Stimulated activated CD4-positive, alpha-beta T cell treated with anti-CD3 and anti-CD28 coated beads, Interleukin-4, amount 100 ng/mL, for 1 hour (primary cell): ENCODE measurements around the gene ALG1.
"Not testable (repeated sequence)": the region's sequence is repeated elsewhere in the genome, so short reads cannot be mapped to it uniquely, and the experiment has no call there.

ENCODE experiments used
- DNase-seq: peaks from one replicate; pipeline ENCODE4 v3.0.0-alpha.2; 2020

ALG1 gene, protein sequence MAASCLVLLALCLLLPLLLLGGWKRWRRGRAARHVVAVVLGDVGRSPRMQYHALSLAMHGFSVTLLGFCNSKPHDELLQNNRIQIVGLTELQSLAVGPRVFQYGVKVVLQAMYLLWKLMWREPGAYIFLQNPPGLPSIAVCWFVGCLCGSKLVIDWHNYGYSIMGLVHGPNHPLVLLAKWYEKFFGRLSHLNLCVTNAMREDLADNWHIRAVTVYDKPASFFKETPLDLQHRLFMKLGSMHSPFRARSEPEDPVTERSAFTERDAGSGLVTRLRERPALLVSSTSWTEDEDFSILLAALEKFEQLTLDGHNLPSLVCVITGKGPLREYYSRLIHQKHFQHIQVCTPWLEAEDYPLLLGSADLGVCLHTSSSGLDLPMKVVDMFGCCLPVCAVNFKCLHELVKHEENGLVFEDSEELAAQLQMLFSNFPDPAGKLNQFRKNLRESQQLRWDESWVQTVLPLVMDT

DNA sequence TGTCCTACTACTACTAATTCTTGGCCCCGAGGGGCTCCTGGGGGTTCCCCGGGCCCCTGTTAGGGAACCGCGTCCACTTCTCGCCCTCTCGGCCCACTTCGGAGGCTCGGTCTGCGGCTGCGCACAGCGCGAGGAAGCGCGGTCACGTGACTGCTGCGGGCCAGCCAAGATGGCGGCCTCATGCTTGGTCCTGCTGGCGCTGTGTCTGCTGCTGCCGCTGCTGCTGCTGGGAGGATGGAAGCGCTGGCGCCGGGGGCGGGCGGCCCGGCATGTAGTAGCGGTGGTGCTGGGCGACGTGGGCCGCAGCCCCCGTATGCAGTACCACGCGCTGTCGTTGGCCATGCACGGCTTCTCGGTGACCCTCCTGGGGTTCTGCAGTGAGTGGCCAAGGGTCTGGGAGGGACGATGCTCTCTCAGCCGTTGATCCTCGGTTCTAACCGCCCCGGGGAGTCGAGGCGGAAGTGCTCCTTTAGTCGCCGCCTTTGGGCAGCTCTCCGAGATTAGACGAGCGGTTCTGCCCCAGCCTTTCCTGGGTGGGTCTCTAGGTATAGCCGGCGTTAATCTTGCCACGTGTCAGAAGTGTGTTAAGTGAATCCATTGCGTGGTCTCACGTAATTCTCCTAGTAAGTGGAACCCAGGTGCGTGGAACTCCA lies at the start of gene ALG1:
Gene ALG1, plus strand, starts transcription at position 163 of the 653 bp plus-strand sequence. Its CDS starts 7 bp downstream, at position 170.
- peak; percentile 90 for DNase-seq

DNA sequence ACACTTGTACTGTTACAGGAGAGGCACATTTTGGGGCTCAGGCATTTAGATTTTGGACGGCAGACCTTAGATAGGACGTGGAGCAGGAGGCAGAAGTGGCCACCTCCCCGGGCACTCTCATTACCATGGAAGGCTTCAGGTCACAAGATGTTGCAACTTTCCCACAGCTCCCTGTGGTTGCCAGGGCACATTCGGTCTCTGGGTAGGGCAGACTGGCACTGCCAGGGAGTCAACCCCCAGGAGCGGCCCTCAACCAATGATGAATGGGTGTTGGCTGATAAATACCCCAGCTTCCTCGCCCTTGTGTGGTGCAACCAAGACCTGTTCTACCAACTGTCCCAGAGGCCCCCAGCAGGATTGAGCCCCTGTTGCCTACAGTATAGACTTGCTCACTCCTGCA lies 49.1 kb upstream of the ALG1 start:
- no peak for DNase-seq

DNA sequence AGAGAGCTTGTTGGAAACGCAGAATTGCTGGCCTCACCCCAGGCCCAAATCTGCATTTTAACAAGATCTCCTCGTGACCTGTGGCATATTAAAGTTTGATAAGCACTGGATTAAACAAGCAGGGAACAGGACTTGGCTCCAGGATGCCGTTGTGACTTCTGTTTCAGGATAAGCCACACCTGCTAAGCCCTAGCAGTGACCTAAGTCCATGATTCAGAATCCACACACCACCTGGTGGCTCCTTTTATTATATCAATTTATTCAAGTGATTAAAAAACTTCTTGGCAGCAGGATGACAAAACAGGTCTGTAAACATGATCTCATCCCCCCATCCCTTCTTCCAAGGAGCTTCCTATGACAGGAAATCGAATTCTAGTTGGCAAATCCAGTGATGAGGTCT lies 47.0 kb upstream of the ALG1 start:
- no peak for DNase-seq

DNA sequence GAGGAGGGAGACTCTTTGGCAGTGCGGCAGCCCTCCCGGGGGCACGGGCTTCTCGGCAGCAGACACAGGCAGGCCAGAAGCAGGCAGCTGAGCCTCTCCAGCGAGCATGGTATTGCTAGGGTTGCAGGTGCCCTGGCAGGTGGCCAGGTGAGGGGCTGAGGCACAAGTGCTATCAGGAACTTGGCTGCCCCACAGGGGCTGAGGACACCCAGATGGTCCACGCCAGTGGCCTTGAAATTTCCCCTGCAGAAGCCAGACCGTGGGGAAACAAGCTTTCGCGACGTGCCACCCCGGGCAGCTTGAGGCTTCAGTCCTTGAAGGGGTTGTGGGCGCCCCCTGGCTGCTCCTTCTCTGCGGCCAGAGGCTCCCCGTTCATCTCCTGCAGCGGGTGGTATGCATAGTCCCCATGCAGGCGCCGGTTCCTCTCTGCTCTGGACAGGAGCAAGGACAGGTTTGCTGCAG lies 46.4 kb upstream of the ALG1 start:
- DNase-seq, result no peak

DNA sequence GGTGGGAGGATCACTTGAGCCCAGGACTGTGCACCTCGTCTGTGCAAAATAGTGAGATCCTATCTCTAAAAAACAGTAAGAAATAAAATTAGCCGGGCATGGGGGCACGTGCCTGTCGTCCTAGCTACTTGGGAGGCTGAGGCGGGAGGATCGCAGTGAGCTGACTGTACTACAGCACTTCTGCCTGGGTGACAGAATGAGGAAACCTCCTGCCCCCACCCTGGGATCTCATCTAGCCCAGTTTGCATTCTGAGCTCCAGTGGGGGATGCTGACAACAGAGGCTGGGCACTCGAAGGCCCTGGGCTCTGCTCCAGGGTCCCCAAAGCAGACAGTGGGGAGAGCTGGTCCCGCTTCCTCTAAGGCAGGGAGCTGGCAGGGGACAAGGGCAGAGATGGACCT lies 45.0 kb upstream of the ALG1 start:
- no peak for DNase-seq

DNA sequence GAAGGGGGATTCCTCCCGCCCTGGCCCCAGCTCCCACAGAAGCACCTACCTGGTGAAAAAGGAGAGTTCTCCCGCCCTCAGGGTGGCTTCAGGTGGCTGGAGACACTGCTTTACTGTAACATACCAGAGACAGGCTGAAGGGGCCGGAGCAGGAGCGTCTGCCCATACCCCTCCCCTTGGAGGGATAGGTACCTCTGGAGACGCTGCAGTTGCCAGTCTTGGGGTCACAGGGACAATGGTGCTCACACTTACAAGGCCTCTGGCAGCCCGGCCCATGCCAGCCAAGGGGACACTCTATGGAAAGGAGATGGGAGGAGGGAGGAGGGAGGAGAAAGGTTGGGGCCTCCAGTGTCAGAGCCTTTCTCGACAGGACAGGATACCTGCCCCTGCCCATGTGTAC lies 44.6 kb upstream of the ALG1 start:
- DNase-seq, result no peak

DNA sequence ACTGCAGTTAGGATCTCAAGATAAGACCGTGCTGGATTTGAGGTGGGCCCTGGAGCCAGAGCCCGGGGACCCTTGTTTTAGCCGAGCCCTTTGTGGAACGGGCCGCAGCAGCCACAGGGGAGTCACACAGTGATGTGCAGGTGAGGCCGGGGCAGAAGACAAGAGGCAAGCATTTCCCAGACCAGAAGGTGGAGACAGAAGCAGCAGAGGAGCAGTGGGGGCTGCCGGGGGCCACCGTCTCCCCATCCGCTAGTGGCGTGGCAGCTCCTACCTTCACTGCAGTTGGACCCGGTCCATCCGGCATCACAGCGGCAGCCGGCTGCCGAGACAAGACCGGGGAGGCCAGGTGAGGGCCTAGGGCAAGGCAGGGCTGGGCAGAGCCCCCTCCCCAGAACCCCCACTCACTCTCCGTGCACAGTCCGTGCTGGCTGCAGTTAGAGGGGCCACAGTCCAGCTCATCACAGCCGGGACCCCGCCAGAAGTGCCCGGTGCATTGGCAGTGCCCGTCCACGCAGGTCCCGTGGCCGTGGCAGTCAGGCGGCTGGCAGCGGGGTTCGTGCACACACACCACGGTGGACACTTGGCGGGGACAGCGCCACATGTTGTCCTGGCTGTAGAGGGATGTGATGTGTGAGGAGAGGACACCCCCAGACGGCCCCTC lies 43.9 kb upstream of the ALG1 start:
- DNase-seq, result no peak

DNA sequence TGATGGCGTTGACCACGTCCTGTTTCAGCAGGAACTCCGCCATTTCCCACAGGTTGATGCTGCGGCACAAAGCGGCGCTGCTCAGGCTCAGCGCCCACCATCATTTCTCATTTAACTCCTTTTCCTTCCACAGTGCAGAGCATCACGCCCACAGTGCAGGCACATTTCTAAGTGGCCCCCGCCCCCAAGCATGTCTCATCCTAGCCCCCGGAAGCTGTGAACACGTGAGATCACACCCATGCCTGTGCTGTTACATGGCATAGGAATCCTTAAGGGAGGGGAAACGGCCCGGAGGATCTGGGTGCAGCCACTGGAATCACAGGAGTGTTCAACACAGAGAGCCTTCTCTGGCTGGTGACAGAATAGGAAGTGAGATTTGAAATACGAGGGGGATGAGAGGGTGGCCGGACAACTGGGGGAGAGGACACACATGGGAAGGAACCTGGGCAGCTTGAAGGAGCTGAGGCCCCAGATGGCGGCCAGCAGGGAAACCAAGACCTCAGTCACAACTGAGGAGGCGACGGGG lies 42.6 kb upstream of the ALG1 start:
- DNase-seq, result no peak

DNA sequence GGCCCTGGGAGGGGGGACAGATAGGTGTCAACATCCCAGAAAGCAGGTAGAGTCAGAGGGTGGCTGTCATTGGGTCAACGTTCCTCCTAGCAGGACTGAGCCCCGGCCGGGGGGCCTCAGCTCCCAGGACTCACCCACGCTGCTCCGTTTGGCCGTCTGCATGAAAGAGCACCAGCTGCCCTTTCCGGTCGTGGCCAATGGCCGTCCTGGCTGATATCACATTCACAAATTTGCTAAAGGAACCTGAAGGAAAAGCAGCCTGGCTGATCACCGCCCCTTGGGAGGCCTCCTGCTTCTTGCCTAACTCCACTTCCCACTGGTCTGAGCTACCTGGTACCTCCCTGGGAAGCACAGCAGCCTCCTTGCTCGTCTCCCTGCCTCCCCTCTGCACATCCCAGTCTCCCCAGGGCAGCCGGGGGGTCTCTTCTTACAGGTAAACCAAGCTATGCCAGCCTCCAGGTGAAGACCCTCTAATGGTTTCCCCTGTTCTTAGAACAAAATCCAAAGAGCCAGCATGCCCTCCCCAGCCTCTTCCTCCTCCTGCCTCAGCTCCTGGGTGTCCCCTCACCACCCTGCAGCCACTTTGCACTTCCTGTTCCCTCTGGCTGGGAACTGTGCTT lies 41.3 kb upstream of the ALG1 start:
- no peak for DNase-seq

DNA sequence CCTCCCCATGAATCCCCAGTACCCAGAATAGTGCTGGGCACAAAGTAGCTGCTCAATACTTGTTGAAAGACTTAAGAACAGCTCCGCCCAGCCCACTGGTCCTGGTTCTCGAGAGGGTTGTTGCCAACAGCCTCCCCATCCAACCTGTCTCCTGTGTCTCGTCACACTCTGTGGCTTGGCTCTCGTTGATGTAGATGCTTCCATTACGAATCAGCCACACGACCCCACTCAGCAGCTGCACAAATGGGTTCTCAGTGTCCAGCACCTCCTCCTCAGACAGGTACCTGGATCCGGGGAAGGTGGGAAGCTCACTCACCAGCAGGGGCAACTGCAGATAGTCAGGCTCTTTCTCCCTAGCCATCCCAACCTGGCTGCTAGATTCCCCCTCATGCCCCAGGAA lies 40.0 kb upstream of the ALG1 start:
- no peak for DNase-seq

DNA sequence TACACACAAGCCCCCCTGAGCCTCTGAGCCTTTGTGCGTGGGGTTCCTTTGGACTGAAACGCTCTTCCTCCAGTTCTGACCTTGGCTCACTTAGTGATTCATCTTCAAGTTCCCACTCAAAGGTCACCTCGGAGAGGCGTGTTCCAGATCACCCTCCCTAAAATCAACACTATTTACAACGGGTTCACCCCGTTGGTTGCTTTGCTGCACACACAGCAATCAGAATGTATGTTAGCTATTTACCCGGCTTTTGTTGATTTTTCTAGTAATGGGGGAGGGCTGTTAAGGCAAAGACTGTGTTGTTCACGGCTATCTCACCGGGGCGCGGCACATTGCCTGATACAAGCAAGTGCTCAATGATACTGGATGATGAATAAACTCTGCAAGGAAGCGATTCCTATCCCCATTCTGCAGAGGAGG lies 38.9 kb upstream of the ALG1 start:
- DNase-seq, result no peak

DNA sequence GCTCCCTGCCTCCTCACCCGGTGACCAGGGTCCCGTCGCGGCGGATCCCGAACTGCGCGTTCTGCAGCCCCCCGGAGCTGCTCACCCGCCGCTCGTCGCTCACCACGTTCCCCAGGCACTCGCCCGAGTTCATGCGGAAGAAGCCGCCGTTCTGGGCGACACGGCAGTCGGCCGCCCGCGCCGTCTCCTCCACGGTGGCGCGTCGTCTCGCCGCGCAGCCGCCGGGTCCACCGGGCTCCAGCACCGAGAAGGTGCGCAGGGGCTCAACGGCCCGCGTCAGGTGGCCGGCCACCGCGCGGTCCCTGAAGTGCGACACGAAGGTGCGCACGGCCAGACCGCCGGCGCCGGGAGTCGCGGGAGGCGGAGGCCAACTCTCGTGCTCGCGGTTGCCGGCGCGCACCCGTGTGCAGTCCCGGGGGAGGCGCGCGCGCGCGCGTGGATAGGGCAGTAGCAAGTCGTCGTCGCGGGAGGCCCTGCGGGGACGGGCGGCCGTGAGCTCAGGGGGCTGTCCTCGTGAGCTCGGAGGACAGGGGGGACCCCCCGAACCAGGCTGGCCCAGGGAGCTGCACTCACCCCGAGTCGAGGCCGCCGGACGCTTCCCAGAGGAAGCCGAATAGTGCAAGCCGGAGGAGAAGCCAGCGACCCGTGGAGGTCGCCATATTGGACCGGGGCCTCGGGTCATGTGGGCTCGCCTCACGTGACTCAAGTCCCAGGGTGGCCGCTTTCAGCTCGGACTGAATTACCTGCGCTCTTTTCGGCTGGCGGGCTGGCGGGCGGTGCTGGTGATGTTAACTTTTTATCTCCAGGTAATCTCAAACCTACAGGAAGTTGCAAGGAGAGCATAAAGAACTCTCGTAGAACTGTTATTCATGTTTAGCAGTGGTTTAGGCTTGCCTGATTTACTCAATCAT lies 38.1 kb upstream of the ALG1 start, which contains the start of gene NAGPA:
Gene NAGPA, minus strand, starts transcription at position 680 of the 911 bp plus-strand sequence. Its CDS starts 21 bp downstream, at position 659.
- peak; percentile 84 for DNase-seq

DNA sequence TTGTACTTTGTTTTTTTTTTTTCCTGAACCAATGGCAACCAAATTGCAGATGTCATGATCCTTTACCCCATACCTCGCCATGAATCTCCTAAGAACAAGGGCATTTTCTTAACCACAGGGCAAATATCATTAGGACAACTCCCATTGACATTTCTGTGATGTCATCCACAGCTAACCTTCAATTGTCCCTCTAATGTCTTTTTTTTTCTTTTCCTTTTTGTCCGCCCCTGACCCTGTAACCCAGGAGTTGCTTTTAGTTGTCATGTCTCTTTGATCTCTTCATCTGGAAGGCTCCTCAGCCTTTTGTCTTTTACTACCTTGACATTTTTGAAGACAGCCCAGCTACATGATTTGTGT lies 37.5 kb upstream of the ALG1 start:
- DNase-seq, result no peak

DNA sequence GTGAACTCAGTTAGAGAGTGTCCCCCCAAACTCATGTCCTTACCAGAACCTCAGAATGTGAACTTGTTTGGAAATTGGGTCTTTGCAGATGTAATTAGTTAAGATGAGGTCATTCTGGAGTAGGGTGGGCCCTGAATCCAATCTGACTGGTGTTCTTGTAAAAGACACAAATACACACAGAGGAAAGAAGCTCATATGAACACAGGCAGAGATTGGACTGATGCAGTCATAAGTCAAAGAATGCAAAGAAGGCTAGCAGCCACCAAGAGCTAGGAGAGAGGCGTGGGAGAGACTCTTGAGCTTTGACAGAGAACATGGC lies 35.8 kb upstream of the ALG1 start:
- DNase-seq, result no peak

DNA sequence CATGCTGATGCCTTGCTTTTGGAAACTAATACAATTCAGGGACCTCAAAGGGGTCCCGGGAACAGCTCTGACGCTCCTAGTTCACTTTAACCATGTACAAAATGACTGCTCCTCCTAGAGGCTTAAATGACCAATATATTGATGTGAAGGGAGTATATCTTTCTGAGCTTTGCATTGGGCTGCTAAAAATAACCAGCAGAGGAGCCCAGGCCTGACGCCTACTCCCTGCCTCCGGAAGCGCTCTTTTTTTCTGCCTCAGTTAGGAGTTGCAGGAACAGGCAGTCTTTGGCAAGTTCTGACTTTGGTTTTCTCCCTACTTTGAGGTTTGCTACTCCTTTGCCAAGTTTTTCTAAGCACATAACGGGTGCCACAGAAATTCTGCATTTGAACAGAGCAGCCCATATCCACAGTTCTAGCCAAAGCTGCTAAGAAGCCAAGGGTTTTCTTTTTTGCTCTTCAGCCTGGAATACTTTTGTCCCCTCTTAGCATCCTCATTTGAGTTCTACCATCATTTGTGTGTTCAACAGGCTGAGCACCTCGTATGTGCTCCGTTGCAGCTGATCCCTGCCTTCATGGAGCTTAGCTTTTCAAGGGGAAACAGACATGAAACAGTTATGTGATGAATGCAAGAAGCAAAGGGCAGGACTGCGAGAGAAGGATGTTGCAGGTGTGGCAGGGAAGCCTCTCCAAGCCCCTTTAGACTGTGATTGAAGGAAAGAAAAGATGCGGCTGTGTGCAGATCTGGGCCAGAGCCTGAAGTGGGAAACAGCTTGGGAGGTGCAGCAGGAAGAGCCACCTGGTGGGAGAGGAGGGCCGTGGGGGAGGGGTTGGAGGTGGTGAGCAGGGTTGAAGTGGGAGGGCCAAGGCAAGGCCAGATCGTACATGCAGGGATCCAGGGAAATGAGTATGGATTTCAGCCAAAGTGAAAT lies 35.2 kb upstream of the ALG1 start:
- no peak for DNase-seq

DNA sequence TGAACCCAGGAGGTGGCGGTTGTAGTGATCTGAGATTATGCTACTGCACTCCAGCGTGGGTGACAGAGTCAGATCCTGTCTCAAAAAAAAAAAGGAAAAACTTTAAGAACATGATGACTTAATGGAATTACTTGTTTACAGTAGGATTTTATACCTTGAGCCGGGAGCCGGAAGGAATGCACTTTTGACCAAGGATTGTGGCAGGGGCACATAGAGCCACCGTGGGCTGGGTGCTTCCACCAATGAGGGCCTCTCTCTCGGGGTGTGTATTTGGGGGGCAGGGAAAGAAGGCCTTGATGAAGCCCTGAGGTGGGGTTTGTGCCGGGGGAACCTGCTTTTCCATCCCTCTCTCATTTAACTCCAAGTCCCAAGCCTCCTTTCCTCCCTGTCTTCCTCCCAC lies 31.2 kb upstream of the ALG1 start:
- no peak for DNase-seq

DNA sequence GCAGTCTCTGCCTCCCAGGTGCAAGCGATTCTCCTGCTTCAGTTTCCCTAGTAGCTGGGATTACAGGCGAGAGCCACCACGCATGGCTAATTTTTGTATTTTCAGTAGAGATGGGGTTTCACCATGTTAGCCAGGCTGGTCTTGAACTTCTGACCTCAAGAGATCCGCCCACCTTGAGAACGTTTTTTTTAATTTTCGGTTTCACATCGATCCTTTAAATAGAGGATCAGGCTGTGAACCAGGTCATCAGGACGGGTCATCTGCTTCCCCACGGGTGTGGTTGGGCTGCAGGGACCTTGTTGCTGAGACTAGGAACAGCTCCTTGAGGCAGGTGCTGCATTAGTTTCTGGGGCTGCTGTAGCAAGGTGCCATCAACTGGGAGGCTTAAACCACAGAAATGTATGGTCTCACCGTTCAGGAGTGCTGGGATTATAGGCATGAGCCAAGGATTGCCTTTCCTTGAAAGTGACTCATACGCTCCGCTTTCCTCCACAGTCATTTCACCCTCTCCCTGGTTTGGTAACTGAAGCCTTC lies 30.0 kb upstream of the ALG1 start:
- DNase-seq, result no peak

DNA sequence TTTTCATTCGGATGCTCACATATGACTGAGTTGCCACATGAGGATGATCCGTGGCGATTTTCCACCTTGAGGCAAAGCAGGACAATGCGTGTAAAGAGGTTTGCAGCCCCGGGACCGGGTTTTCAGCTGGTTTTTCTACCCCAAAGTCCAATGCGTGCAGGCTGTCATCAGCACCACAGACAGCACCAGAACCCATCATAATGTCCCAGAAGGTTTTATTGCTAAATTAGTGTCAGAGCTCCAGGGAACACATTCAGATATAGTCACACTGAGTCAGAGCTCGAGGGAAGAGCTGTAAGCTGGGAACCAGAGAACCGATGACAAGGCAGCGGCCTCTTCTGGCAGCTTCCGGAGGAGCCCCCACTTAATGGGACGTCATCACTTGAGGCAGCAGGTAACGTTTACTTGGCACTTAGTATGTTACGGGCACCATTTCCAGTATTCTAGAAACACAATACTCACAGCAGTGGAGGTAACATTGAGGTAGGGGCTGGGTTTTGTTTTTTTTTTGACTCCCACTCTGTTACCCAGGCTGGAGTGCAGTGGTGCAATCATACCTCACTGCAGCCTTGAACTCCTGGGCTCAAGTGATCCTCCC lies 29.0 kb upstream of the ALG1 start:
- no peak for DNase-seq

DNA sequence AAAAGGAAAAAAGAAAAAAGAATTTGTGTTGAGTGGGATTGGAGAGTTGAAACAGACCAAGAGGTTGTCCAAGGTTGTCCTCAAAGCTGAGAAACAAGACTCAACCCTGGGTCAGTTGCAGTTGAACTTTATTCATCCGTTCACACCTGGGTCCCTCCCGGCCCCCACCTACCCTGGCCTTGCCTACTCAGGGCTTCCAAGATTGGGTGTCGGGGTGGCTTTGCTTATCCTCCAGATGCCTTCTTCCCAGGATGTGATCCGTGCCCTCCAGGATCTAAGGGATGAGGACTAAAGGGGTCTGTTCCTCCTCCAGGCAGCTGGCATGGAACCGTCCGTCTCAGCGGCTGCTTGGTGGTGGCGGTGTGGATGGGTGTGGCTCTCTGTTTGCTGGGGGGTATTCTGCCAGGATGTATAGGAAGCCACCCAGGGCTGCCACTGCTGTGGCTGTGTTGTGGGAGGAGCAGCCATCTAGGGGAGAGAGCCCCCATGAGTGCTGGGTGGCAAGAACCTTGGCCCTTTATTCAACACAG lies 27.6 kb upstream of the ALG1 start:
- no peak for DNase-seq

DNA sequence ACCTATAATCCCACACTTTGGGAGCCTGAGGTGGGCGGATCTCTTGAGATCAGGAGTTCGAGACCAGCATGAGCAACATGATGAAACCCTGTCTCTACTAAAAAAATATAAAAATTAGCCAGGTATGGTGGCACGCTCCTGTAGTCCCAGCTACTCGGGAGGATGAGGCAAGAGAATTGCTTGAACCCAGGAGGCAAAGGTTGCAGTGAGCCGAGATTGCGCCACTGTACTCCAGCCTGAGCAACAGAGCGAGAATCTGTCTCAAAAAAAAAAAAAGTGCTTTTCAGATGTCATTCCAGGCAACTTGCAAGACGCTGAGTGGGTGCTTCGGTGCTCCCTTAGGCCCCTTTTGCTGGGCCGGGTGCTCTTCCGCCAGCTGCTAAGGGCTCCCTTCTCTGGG lies 27.1 kb upstream of the ALG1 start:
- DNase-seq, result not testable (repeated sequence)
